GM15510 (cell line): ENCODE data around the gene SLC35B3.

Experiments used
- POLR2A ChIP-seq: IDR thresholded peaks from 3 replicates; pipeline ENCODE4 v1.6.1; 2011; ENCODE audit warnings: borderline replicate concordance; ENCODE audit not compliant: insufficient read length; ENCODE audit errors: extremely low read depth

SLC35B3 gene

GRCh38 chr6:8434727-8435092, 635 bp downstream of the SLC35B3 start:
- TF ChIP-seq POLR2A, result no peak

- no peak for TF ChIP-seq POLR2A
These were observed 2.7 kb downstream of the SLC35B3 start for GRCh38 chr6:8432614-8433013.

GRCh38 chr6:8429821-8430220, 5.5 kb downstream of the SLC35B3 start:
- TF ChIP-seq POLR2A, result no peak

GRCh38 chr6:8420031-8420588, 15.2 kb downstream of the SLC35B3 start:
- TF ChIP-seq POLR2A, result no peak

- no peak for TF ChIP-seq POLR2A
These were observed 19.4 kb downstream of the SLC35B3 start for GRCh38 chr6:8415913-8416312.

GRCh38 chr6:8415280-8415679, 20.1 kb downstream of the SLC35B3 start:
- no peak for TF ChIP-seq POLR2A

- TF ChIP-seq POLR2A, result no peak
These were observed 20.5 kb downstream of the SLC35B3 start for GRCh38 chr6:8414844-8415243.

GRCh38 chr6:8402546-8402945, 32.8 kb downstream of the SLC35B3 start:
- no peak for TF ChIP-seq POLR2A

- no peak for TF ChIP-seq POLR2A
These were observed 34.7 kb downstream of the SLC35B3 start for GRCh38 chr6:8400663-8401062.

GRCh38 chr6:8392569-8392968, 42.8 kb downstream of the SLC35B3 start:
- TF ChIP-seq POLR2A, result no peak

- TF ChIP-seq POLR2A, result no peak
These were observed 43.4 kb downstream of the SLC35B3 start for GRCh38 chr6:8391934-8392333.

- TF ChIP-seq POLR2A, result no peak
These were observed 46.1 kb downstream of the SLC35B3 start for GRCh38 chr6:8389036-8389818.

- no peak for TF ChIP-seq POLR2A
These were observed 47.4 kb downstream of the SLC35B3 start for GRCh38 chr6:8387942-8388437.

- no peak for TF ChIP-seq POLR2A
These were observed 51.8 kb downstream of the SLC35B3 start for GRCh38 chr6:8383584-8383983.

GRCh38 chr6:8382434-8382833, 52.9 kb downstream of the SLC35B3 start:
- TF ChIP-seq POLR2A, result no peak

GRCh38 chr6:8375916-8376315, 59.4 kb downstream of the SLC35B3 start:
- no peak for TF ChIP-seq POLR2A
